MM.1S (cell line): ENCODE measurements around the gene CDK6.

ENCODE experiments used
- DNase-seq: peaks from one replicate; pipeline ENCODE4 v3.0.0-alpha.2; 2015
- H2AFZ ChIP-seq: fragments of 300-600 bp; sonication (generic); 2 replicates; pipeline ENCODE4 v1.6.0; 2016; ENCODE audit warnings: antibody characterized with exemption, low read length
- H3F3A ChIP-seq: fragments of 300-600 bp; sonication (generic); 2 replicates; pipeline ENCODE4 v1.6.1; 2016; ENCODE audit warnings: mild to moderate bottlenecking, antibody characterized with exemption, low read length, moderate library complexity, mixed read lengths; ENCODE audit not compliant: insufficient read depth
- H3K27ac ChIP-seq: fragments of 300-600 bp; sonication (generic); 2 replicates; pipeline ENCODE4 v1.5.1; 2016; ENCODE audit warnings: mild to moderate bottlenecking, low read length
- H3K27me3 ChIP-seq: fragments of 300-600 bp; sonication (generic); replicated peaks from 2 replicates; pipeline ENCODE4 v1.6.0; 2016; ENCODE audit warnings: low read length; ENCODE audit not compliant: insufficient read depth
- H3K36me3 ChIP-seq: fragments of 300-600 bp; sonication (generic); replicated peaks from 2 replicates; pipeline ENCODE4 v1.6.1; 2016; ENCODE audit warnings: mild to moderate bottlenecking, low read length, mixed read lengths; ENCODE audit not compliant: insufficient read depth
- H3K4me1 ChIP-seq: fragments of 300-600 bp; sonication (generic); 2 replicates; pipeline ENCODE4 v1.6.1; 2016; ENCODE audit warnings: low read length, mixed read lengths
- H3K4me2 ChIP-seq: fragments of 300-600 bp; sonication (generic); 2 replicates; pipeline ENCODE4 v1.6.0; 2016; ENCODE audit warnings: low read depth, low read length
- H3K4me3 ChIP-seq: fragments of 300-600 bp; sonication (generic); 2 replicates; pipeline ENCODE4 v1.5.1; 2016; ENCODE audit warnings: low read length, mixed read lengths
- H3K79me2 ChIP-seq: fragments of 300-600 bp; sonication (generic); 2 replicates; pipeline ENCODE4 v1.6.1; 2016; ENCODE audit warnings: mixed run types, low read length, mixed read lengths
- H3K9ac ChIP-seq: fragments of 300-600 bp; sonication (generic); 2 replicates; pipeline ENCODE4 v1.6.1; 2016; ENCODE audit warnings: low read length, mixed read lengths
- H3K9me2 ChIP-seq: fragments of 300-600 bp; sonication (generic); replicated peaks from 2 replicates; pipeline ENCODE4 v1.6.1; 2016; ENCODE audit warnings: mild to moderate bottlenecking, low read length, mixed read lengths; ENCODE audit not compliant: insufficient read depth
- H3K9me3 ChIP-seq: fragments of 300-600 bp; sonication (generic); replicated peaks from 2 replicates; pipeline ENCODE4 v1.6.1; 2016; ENCODE audit warnings: mild to moderate bottlenecking, low read length, mixed read lengths; ENCODE audit not compliant: insufficient read depth
- H4K20me1 ChIP-seq: fragments of 300-600 bp; sonication (generic); 2 replicates; pipeline ENCODE4 v1.6.1; 2016; ENCODE audit warnings: mild to moderate bottlenecking, low read length, moderate library complexity, mixed read lengths; ENCODE audit not compliant: insufficient read depth
- CTCF ChIP-seq: fragments of 300-600 bp; sonication (generic); IDR thresholded peaks from 2 replicates; pipeline ENCODE4 v1.5.1; 2016; ENCODE audit warnings: antibody characterized with exemption, low read length, mixed read lengths
- EZH2 ChIP-seq: fragments of 300-600 bp; sonication (generic); optimal IDR thresholded peaks from 2 replicates; pipeline ENCODE3; 2017; ENCODE audit warnings: low read depth, mild to moderate bottlenecking, antibody characterized with exemption, low read length, mixed read lengths
- EZH2phosphoT487 ChIP-seq: fragments of 300-600 bp; sonication (generic); IDR thresholded peaks from 2 replicates; pipeline ENCODE4 v1.6.1; 2018; ENCODE audit warnings: antibody characterized with exemption, low read length

The CDK6 gene

GRCh38 chr7:92740700-92741126, 95.7 kb downstream of the CDK6 start:
- no peak for DNase-seq
- Histone ChIP-seq H3K27ac (no peak overlapping the region), H3K4me3 (no peak overlapping the region), H3K27me3 (no peaks in the 10 kb centered on the region), H2AFZ (no peak overlapping the region), H3K36me3 (no peaks in the 10 kb centered on the region), H3K9ac (no peak overlapping the region), H3F3A (peaks cover 22% of the 10 kb centered on the region), H3K9me3 (no peaks in the 10 kb centered on the region), H3K79me2 (peaks cover 84% of the 10 kb centered on the region), H3K4me1 (peaks cover 39% of the 10 kb centered on the region), H4K20me1 (no peaks in the 10 kb centered on the region), H3K9me2 (no peaks in the 10 kb centered on the region), H3K4me2 (no peak overlapping the region)
- TF ChIP-seq EZH2, result no peak
- no peak for TF ChIP-seq CTCF
- TF ChIP-seq EZH2phosphoT487, result no peak

- peaks cover 84% of the 10 kb centered on the region for H3K79me2 ChIP-seq
Observed at GRCh38 chr7:92740134-92740533, 96.2 kb downstream of the CDK6 start.

GRCh38 chr7:92739091-92739490, 97.3 kb downstream of the CDK6 start:
- Histone ChIP-seq H3K36me3 (no peaks in the 10 kb centered on the region), H3K79me2 (peaks cover 84% of the 10 kb centered on the region), H3K4me1 (peaks cover 43% of the 10 kb centered on the region), H2AFZ (no peak overlapping the region), H3K4me3 (no peak overlapping the region), H3K27ac (peak overlapping the region; percentile 94; the same call in 1 of the 2 replicates), H3K9ac (no peak overlapping the region), H3K9me2 (no peaks in the 10 kb centered on the region), H3K9me3 (no peaks in the 10 kb centered on the region), H3K27me3 (no peaks in the 10 kb centered on the region), H3K4me2 (no peak overlapping the region), H4K20me1 (no peaks in the 10 kb centered on the region), H3F3A (peaks cover 22% of the 10 kb centered on the region)
- DNase-seq, result no peak
- TF ChIP-seq EZH2 (no peak), CTCF (no peak), EZH2phosphoT487 (no peak)

More at GRCh38 chr7:92740134-92740533, 96.2 kb downstream of the CDK6 start:
- Histone ChIP-seq H3K4me1 (peaks cover 39% of the 10 kb centered on the region), H3K4me2 (no peak overlapping the region), H3K36me3 (no peaks in the 10 kb centered on the region), H3F3A (peaks cover 22% of the 10 kb centered on the region), H3K27ac (no peak overlapping the region), H2AFZ (no peak overlapping the region), H3K4me3 (no peak overlapping the region), H3K9me2 (no peaks in the 10 kb centered on the region), H4K20me1 (no peaks in the 10 kb centered on the region), H3K9ac (no peak overlapping the region), H3K27me3 (no peaks in the 10 kb centered on the region), H3K9me3 (no peaks in the 10 kb centered on the region)
- TF ChIP-seq EZH2phosphoT487 (no peak), CTCF (no peak), EZH2 (no peak)
- DNase-seq, result no peak
